Measurements from ENCODE around the gene ATP13A2. TPM values are rescaled to one million over a fixed set of nuclear protein-coding genes. Genes with fewer than 3 reads are reported as not detected.

Gene ATP13A2
- total RNA-seq, 1 donor: 40.2 TPM

GRCh38 chr1:17023102-17023501 is 11.4 kb upstream of the ATP13A2 start:
- no peak for TF ChIP-seq CTCF (IDR thresholded peaks at IDR 0.05; ENCODE audit: insufficient read depth, low read depth, low read length)
- DNase-seq (ENCODE audit: low read depth): no peak
- H3K4me3 ChIP-seq (ENCODE audit: low read depth, low read length): no peak overlapping the region

- no peak overlapping the region for H3K4me3 ChIP-seq (ENCODE audit: low read depth, low read length)
- no peak for DNase-seq (ENCODE audit: low read depth)
- TF ChIP-seq CTCF (IDR thresholded peaks at IDR 0.05; ENCODE audit: insufficient read depth, low read depth, low read length): no peak
Observed at GRCh38 chr1:17021896-17022295, 10.2 kb upstream of the ATP13A2 start.

- DNase-seq (ENCODE audit: low read depth): peak; percentile 82
- TF ChIP-seq CTCF (IDR thresholded peaks at IDR 0.05; ENCODE audit: insufficient read depth, low read depth, low read length): no peak
Observed at GRCh38 chr1:17020502-17020901, 8.8 kb upstream of the ATP13A2 start.

GRCh38 chr1:17018849-17019248 is 7.1 kb upstream of the ATP13A2 start:
- DNase-seq (ENCODE audit: low read depth): no peak
- no peak overlapping the region for H3K4me3 ChIP-seq (ENCODE audit: low read depth, low read length)
- TF ChIP-seq CTCF (IDR thresholded peaks at IDR 0.05; ENCODE audit: insufficient read depth, low read depth, low read length): no peak

More at GRCh38 chr1:17020502-17020901, 8.8 kb upstream of the ATP13A2 start:
- H3K4me3 ChIP-seq (ENCODE audit: low read depth, low read length): no peak overlapping the region

GRCh38 chr1:17017435-17017834 is 5.7 kb upstream of the ATP13A2 start:
- TF ChIP-seq CTCF (IDR thresholded peaks at IDR 0.05; ENCODE audit: insufficient read depth, low read depth, low read length): no peak
- no peak overlapping the region for H3K4me3 ChIP-seq (ENCODE audit: low read depth, low read length)
- DNase-seq (ENCODE audit: low read depth): no peak

- H3K4me3 ChIP-seq (ENCODE audit: low read depth, low read length): no peak overlapping the region
- peak; percentile 35 for DNase-seq (ENCODE audit: low read depth)
- TF ChIP-seq CTCF (IDR thresholded peaks at IDR 0.05; ENCODE audit: insufficient read depth, low read depth, low read length): no peak
Observed at GRCh38 chr1:17016317-17016661, 4.6 kb upstream of the ATP13A2 start.
